Esophagus (tissue), 2 donors: ENCODE results near the gene CMSS1. TPM values are rescaled to one million over a fixed set of nuclear protein-coding genes. Genes with fewer than 3 reads are reported as not detected.
"Not testable (repeated sequence)": the region's sequence is repeated elsewhere in the genome, so short reads cannot be mapped to it uniquely, and the experiment has no call there.

Experiments
- H3K27ac ChIP-seq, 2 donors: one replicate each; pipeline ENCODE4 v1.5.1; 2013; ENCODE audit warnings: low read depth in 2 of 2, mild to moderate bottlenecking in 2 of 2, inconsistent platforms in 1 of 2, low read length in 1 of 2, moderate library complexity in 1 of 2
- H3K27me3 ChIP-seq, 2 donors: one replicate each; pipeline ENCODE4 v1.6.1; 2013; ENCODE audit warnings: low read length in 2 of 2, control low read depth in 1 of 2, mild to moderate bottlenecking in 1 of 2; ENCODE audit not compliant: insufficient read depth in 2 of 2, control insufficient read depth in 1 of 2
- H3K36me3 ChIP-seq, 2 donors: one replicate each; pipeline ENCODE4 v1.6.1; 2013; ENCODE audit warnings: low read length in 1 of 2; ENCODE audit not compliant: control insufficient read depth in 2 of 2, insufficient read depth in 2 of 2
- H3K4me1 ChIP-seq, 2 donors: one replicate each; pipeline ENCODE4 v1.6.1; 2013; ENCODE audit warnings: low read length in 1 of 2; ENCODE audit not compliant: control insufficient read depth in 2 of 2, insufficient read depth in 2 of 2
- H3K4me3 ChIP-seq, 2 donors: one replicate each; pipeline ENCODE4 v1.5.1; 2013; ENCODE audit warnings: low read length in 2 of 2, mild to moderate bottlenecking in 2 of 2, low read depth in 1 of 2, moderate library complexity in 1 of 2
- H3K9me3 ChIP-seq, 2 donors: one replicate each; pipeline ENCODE4 v1.6.1; 2013; ENCODE audit warnings: mild to moderate bottlenecking in 2 of 2, low read depth in 1 of 2, low read length in 1 of 2, moderate library complexity in 1 of 2; ENCODE audit not compliant: control insufficient read depth in 2 of 2, insufficient read depth in 1 of 2
- WGBS, 2 donors: extraction: QIAGEN DNeasy Blood & Tissue Kit; methylation state at CpG; one replicate each; pipeline ENCODE4 v1.1.7; 2013; 5-methylcytosine and 5-hydroxymethylcytosine counted together
- polyA plus RNA-seq, 2 donors: library from polyadenylated mRNA; stranded (reverse); fragments of 200-250 nt; gene quantifications; one replicate each; pipeline ENCODE4 v1.2.3, GENCODE V29; 2013
- donor health status: healthy with polysubstance abuse.
- donor health status: Bipolar disorder and iron deficiency.

The CMSS1 gene
- polyA plus RNA-seq, 2 donors: 15.5 to 17.9 TPM

DNA sequence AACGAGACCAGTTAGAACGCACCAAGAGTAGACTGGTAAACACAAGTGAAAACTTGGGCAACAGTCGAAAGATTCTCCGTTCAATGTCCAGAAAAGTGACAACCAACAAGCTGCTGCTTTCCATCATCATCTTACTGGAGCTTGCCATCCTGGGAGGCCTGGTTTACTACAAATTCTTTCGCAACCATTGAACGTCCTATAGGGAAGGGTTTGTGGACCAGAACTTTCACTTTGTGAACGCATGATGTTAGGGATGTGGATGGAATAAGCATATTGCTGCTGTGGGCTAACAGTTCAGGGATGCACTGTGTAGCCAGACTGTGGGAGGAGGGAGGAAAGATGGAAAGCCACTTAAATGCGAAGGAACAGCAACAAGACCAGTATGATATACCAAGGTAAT, 408.2 kb downstream of the CMSS1 start:
- H3K4me3 ChIP-seq: no peak overlapping the region
- 90 to 94% methylated on average over 8 of the region's 8 CpGs for WGBS, 2 donors
- H3K4me1 ChIP-seq: no peaks in the 10 kb centered on the region
- no peaks in the 10 kb centered on the region for H3K36me3 ChIP-seq
- no peak overlapping the region for H3K27ac ChIP-seq
- H3K9me3 ChIP-seq: no peaks in the 10 kb centered on the region
- no peaks in the 10 kb centered on the region for H3K27me3 ChIP-seq

DNA sequence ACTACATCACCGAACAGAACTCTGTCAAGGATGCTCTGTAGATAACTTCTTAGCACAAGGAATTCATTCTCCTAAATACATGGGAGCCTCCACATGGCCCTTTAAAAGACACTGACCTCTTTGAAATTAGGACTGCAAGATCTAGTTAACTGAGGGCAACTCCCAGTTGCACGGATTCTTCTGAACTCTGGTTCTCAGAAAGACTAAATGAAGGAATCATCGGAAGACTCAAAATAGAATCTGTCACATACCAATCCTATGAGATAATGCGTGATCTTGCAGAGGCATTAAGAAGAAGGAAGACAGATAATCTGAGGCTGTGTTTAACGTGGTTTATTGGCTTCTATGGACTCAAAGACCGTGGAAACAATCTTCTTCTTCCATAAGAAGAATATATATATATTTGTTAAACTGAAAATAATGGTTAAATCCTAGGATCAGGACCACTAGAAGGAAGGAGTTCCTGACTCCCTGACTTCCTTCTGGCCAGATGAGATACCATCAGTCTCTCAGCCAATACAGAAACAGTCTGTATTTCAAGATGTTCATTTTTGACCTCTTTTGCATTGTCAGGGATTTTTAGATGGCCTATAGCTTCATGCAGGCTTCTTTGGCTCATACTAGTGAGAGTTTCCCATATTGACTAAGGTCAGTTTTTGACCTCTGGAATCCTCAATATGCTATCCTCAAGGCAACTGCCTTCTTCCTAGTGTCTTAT, 409.2 kb downstream of the CMSS1 start:
- 59 to 62% methylated on average over 6 of the region's 6 CpGs for WGBS, 2 donors
- Histone ChIP-seq H3K36me3 (no peaks in the 10 kb centered on the region), H3K27ac (no peak overlapping the region), H3K27me3 (no peaks in the 10 kb centered on the region), H3K4me3 (no peak overlapping the region), H3K9me3 (no peaks in the 10 kb centered on the region), H3K4me1 (no peaks in the 10 kb centered on the region)

GRCh38 chr3:100227511-100227921, 409.9 kb downstream of the CMSS1 start:
- 72 to 82% methylated on average over 2 of the region's 2 CpGs for WGBS, 2 donors
- H3K4me1 ChIP-seq: no peaks in the 10 kb centered on the region
- no peak overlapping the region for H3K27ac ChIP-seq
- H3K9me3 ChIP-seq: no peaks in the 10 kb centered on the region
- no peak overlapping the region for H3K4me3 ChIP-seq
- H3K27me3 ChIP-seq: no peaks in the 10 kb centered on the region
- no peaks in the 10 kb centered on the region for H3K36me3 ChIP-seq

DNA sequence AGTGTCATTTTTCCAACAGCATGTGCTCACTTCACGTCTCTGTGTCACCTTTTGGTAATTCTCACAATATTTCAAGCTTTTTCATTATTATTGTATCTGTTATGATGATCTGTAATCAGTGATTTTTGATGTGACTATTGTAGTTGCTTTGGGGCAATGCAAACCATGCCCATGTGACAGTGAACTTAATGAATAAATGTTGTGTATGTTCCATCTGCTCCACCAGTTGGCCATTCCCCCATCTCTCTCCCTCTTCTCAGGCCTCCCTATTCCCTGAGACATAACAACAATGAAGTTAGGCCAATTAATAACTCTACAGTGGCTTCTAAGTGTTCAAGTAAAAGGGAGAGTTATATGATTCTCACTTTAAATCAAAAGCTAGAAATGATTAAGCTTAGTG, 410.6 kb downstream of the CMSS1 start:
- no peak overlapping the region for H3K4me3 ChIP-seq
- no peaks in the 10 kb centered on the region for H3K4me1 ChIP-seq
- H3K36me3 ChIP-seq: no peaks in the 10 kb centered on the region
- no peaks in the 10 kb centered on the region for H3K27me3 ChIP-seq
- no peak overlapping the region for H3K27ac ChIP-seq
- WGBS, 2 donors: 88 to 90% methylated on average over 1 of the region's 1 CpG
- H3K9me3 ChIP-seq: no peaks in the 10 kb centered on the region

- 84 to 88% methylated on average over 3 of the region's 3 CpGs for WGBS, 2 donors
- not testable (repeated sequence) for H3K36me3 ChIP-seq, H3K27ac ChIP-seq, H3K4me1 ChIP-seq, H3K9me3 ChIP-seq, H3K4me3 ChIP-seq, H3K27me3 ChIP-seq
Observed at GRCh38 chr3:100229188-100229587, 411.5 kb downstream of the CMSS1 start.

- no peak overlapping the region for H3K4me3 ChIP-seq
- 76 to 82% methylated on average over 3 of the region's 3 CpGs for WGBS, 2 donors
Observed at GRCh38 chr3:100230710-100231109, 413.0 kb downstream of the CMSS1 start.

More at GRCh38 chr3:100230710-100231109, 413.0 kb downstream of the CMSS1 start:
- no peaks in the 10 kb centered on the region for H3K9me3 ChIP-seq
- no peak overlapping the region for H3K27ac ChIP-seq
- H3K36me3 ChIP-seq: no peaks in the 10 kb centered on the region
- no peaks in the 10 kb centered on the region for H3K4me1 ChIP-seq
- no peaks in the 10 kb centered on the region for H3K27me3 ChIP-seq

Other genes with a start within 250 kb of the CMSS1 start
- 1 to 10 TPM in 1 of 2 donors, under 1 TPM in 1; 0.84 to 1.4 TPM for gene COL8A1, start 179.3 kb upstream of the CMSS1 start, polyA plus RNA-seq